KG1 (cell line): ENCODE data around the gene QSOX1.
"Not testable (repeated sequence)": the region's sequence is repeated elsewhere in the genome, so short reads cannot be mapped to it uniquely, and the experiment has no call there.

ENCODE experiments used
- DNase-seq: peaks from one replicate; lab custom pipeline; 2025; lab: John Stamatoyannopoulos, UW

Gene QSOX1

GRCh38 chr1:180188684-180189175 is 34.1 kb downstream of the QSOX1 start:
- no peak for DNase-seq

GRCh38 chr1:180190091-180190490 is 35.4 kb downstream of the QSOX1 start:
- no peak for DNase-seq

GRCh38 chr1:180192172-180192571 is 37.5 kb downstream of the QSOX1 start:
- no peak for DNase-seq

- no peak for DNase-seq
These were observed 38.7 kb downstream of the QSOX1 start for GRCh38 chr1:180193141-180194047.

GRCh38 chr1:180194048-180194425 is 39.4 kb downstream of the QSOX1 start:
- no peak for DNase-seq

GRCh38 chr1:180194546-180195207 is 40.0 kb downstream of the QSOX1 start:
- no peak for DNase-seq

- no peak for DNase-seq
These were observed 40.7 kb downstream of the QSOX1 start for GRCh38 chr1:180195401-180195800.

GRCh38 chr1:180195916-180196315 is 41.2 kb downstream of the QSOX1 start:
- no peak for DNase-seq

- DNase-seq, result no peak
These were observed 41.9 kb downstream of the QSOX1 start for GRCh38 chr1:180196436-180197003.

- no peak for DNase-seq
These were observed 42.6 kb downstream of the QSOX1 start for GRCh38 chr1:180197231-180197630.

GRCh38 chr1:180198196-180198595 is 43.5 kb downstream of the QSOX1 start:
- no peak for DNase-seq

- DNase-seq, result no peak
These were observed 43.9 kb downstream of the QSOX1 start for GRCh38 chr1:180198611-180199010.

- DNase-seq, result no peak
These were observed 44.3 kb downstream of the QSOX1 start for GRCh38 chr1:180199018-180199417.

GRCh38 chr1:180201451-180202200 is 47.0 kb downstream of the QSOX1 start:
- no peak for DNase-seq

- not testable (repeated sequence) for DNase-seq
These were observed 47.9 kb downstream of the QSOX1 start for GRCh38 chr1:180202588-180202987.

GRCh38 chr1:180204231-180204630 is 49.6 kb downstream of the QSOX1 start:
- DNase-seq, result no peak

- no peak for DNase-seq
These were observed 51.9 kb downstream of the QSOX1 start for GRCh38 chr1:180206581-180206980.

- no peak for DNase-seq
These were observed 53.6 kb downstream of the QSOX1 start for GRCh38 chr1:180208264-180208663.

GRCh38 chr1:180210008-180210620 is 55.4 kb downstream of the QSOX1 start:
- DNase-seq, result no peak

GRCh38 chr1:180211156-180211859 is 56.6 kb downstream of the QSOX1 start:
- DNase-seq, result no peak

GRCh38 chr1:180211860-180212229 is 57.2 kb downstream of the QSOX1 start:
- no peak for DNase-seq
